H1 (cell line): ENCODE data around the gene KCNB1. TPM values are rescaled to one million over a fixed set of nuclear protein-coding genes. Genes with fewer than 3 reads are reported as not detected.

Experiments used
- CTCF ChIA-PET: fragments of 300-600 bp; sonication (Branson Sonifier 250); formaldehyde crosslinking; loops from one replicate; lab custom pipeline; 2021; ENCODE audit not compliant: partially characterized antibody; lab: Charles Lee
- POLR2A ChIA-PET: fragments of 300-600 bp; sonication (Branson Sonifier 250); formaldehyde crosslinking; loops from one replicate; lab custom pipeline; 2021; ENCODE audit warnings: inconsistent platforms; ENCODE audit not compliant: partially characterized antibody; lab: Charles Lee
- DNase-seq, 2 experiments: peaks; one replicate each; pipeline versions ENCODE4 v3.0.0 to v3.0.0-alpha.2; 2010 to 2022; ENCODE audit warnings: low spot score in 2 of 2, low read depth in 1 of 2, mixed read lengths in 1 of 2
- FAIRE-seq: peaks from 2 replicates; lab custom pipeline; 2011; peaks lifted over from hg19 to GRCh38; lab: Jason Lieb, UNC
- H2AFZ ChIP-seq: 2 replicates; pipeline ENCODE4 v1.8.1; 2012; ENCODE audit warnings: low read length, inconsistent platforms
- H2AK5ac ChIP-seq: 2 replicates; pipeline ENCODE4 v1.6.1; 2013; ENCODE audit warnings: low read depth, low read length
- H2BK120ac ChIP-seq: replicated peaks from 2 replicates; pipeline ENCODE3; 2013; ENCODE audit warnings: low read depth, low read length, inconsistent platforms
- H2BK12ac ChIP-seq: 2 replicates; pipeline ENCODE4 v1.6.1; 2013; ENCODE audit warnings: low read depth, low read length
- H2BK15ac ChIP-seq: 2 replicates; pipeline ENCODE4 v1.6.1; 2013; ENCODE audit warnings: low read length
- H2BK20ac ChIP-seq: 2 replicates; pipeline ENCODE4 v1.6.1; 2013; ENCODE audit warnings: low read length
- H2BK5ac ChIP-seq: 2 replicates; pipeline ENCODE4 v1.6.1; 2013; ENCODE audit warnings: low read depth, low read length
- H3K14ac ChIP-seq: 2 replicates; pipeline ENCODE4 v1.6.1; 2013; ENCODE audit warnings: inconsistent platforms; ENCODE audit not compliant: insufficient read length
- H3K18ac ChIP-seq: 2 replicates; pipeline ENCODE4 v1.6.1; 2013; ENCODE audit warnings: low read length; ENCODE audit errors: extremely low read depth
- H3K23ac ChIP-seq: 2 replicates; pipeline ENCODE4 v1.6.1; 2013; ENCODE audit warnings: inconsistent platforms; ENCODE audit not compliant: insufficient read length
- H3K23me2 ChIP-seq: 2 replicates; pipeline ENCODE4 v1.6.1; 2013; ENCODE audit warnings: low read depth, low read length
- H3K27ac ChIP-seq: 2 replicates; pipeline ENCODE4 v1.6.1; 2011; ENCODE audit warnings: low read depth, low read length, inconsistent platforms
- H3K27me3 ChIP-seq, 4 experiments: replicated peaks in 1 of 4; 1 replicate in 1 of 4; 2 replicates in 3 of 4; pipeline versions ENCODE4 v1.6.1 to v1.8.1; 2011 to 2013; ENCODE audit warnings: low read length in 3 of 4, mild to moderate bottlenecking in 3 of 4, inconsistent platforms in 2 of 4, mixed read lengths in 2 of 4, moderate library complexity in 1 of 4; ENCODE audit not compliant: control insufficient read depth in 3 of 4, insufficient read depth in 3 of 4; ENCODE audit errors: extremely low read depth in 1 of 4
- H3K36me3 ChIP-seq, 4 experiments: 2 replicates each; pipeline versions ENCODE4 v1.6.1 to v1.8.1; 2011 to 2013; ENCODE audit warnings: mild to moderate bottlenecking in 4 of 4, low read length in 3 of 4, moderate library complexity in 2 of 4, control low read depth in 1 of 4, inconsistent platforms in 1 of 4; ENCODE audit not compliant: insufficient read depth in 4 of 4, control insufficient read depth in 2 of 4
- H3K4ac ChIP-seq: replicated peaks from 2 replicates; pipeline ENCODE3; 2013; ENCODE audit warnings: low read length, low read depth, mixed read lengths, inconsistent platforms; ENCODE audit not compliant: insufficient read length
- H3K4me1 ChIP-seq, 4 experiments: replicated peaks in 1 of 4; 1 replicate in 1 of 4; 2 replicates in 3 of 4; pipeline versions ENCODE4 v1.6.1 to v1.8.1; 2011 to 2013; ENCODE audit warnings: low read length in 3 of 4, inconsistent platforms in 2 of 4, mixed read lengths in 1 of 4; ENCODE audit not compliant: insufficient read depth in 4 of 4, control insufficient read depth in 3 of 4
- H3K4me2 ChIP-seq, 2 experiments: 2 replicates each; pipeline versions ENCODE4 v1.6.1 to v1.8.1; 2011 to 2013; ENCODE audit warnings: low read depth in 2 of 2, low read length in 2 of 2, control low read depth in 1 of 2, inconsistent platforms in 1 of 2, mild to moderate bottlenecking in 1 of 2; ENCODE audit not compliant: insufficient read depth in 1 of 2
- H3K4me3 ChIP-seq, 4 experiments: fragments of 200-600, 300-600 bp in 1 of 4; sonication (generic), shearing (Covaris generic), sonication (Bioruptor Twin) in 1 of 4; 2 replicates each; pipeline versions ENCODE4 v1.5.1 to v1.8.1; 2011 to 2016; ENCODE audit warnings: low read length in 4 of 4, low read depth in 3 of 4, control low read depth in 2 of 4, inconsistent platforms in 2 of 4, mild to moderate bottlenecking in 2 of 4, mixed read lengths in 1 of 4, moderate library complexity in 1 of 4; ENCODE audit not compliant: insufficient read depth in 2 of 4; ENCODE audit errors: extremely low read depth in 1 of 4
- H3K56ac ChIP-seq: replicated peaks from 2 replicates; pipeline ENCODE3; 2013; ENCODE audit warnings: low read depth, mild to moderate bottlenecking, mixed read lengths, low read length, inconsistent platforms; ENCODE audit not compliant: insufficient read length
- H3K79me1 ChIP-seq: 2 replicates; pipeline ENCODE4 v1.6.1; 2013; ENCODE audit warnings: low read depth, low read length, control low read depth
- H3K79me2 ChIP-seq, 2 experiments: 2 replicates each; pipeline versions ENCODE4 v1.6.1 to v1.8.1; 2012 to 2013; ENCODE audit warnings: low read length in 2 of 2, mild to moderate bottlenecking in 2 of 2, inconsistent platforms in 1 of 2; ENCODE audit not compliant: insufficient read depth in 2 of 2, control insufficient read depth in 1 of 2
- H3K9ac ChIP-seq, 4 experiments: replicated peaks in 1 of 4; 1 replicate in 1 of 4; 2 replicates in 3 of 4; pipeline versions ENCODE4 v1.6.1 to v1.8.1; 2011 to 2013; ENCODE audit warnings: low read depth in 3 of 4, low read length in 3 of 4, control low read depth in 2 of 4, mild to moderate bottlenecking in 2 of 4, moderate library complexity in 2 of 4, inconsistent platforms in 1 of 4; ENCODE audit errors: extremely low read depth in 1 of 4
- H3K9me3 ChIP-seq, 2 experiments: 2 replicates each; pipeline versions ENCODE4 v1.6.1 to v1.8.1; 2012 to 2013; ENCODE audit warnings: mild to moderate bottlenecking in 2 of 2, moderate library complexity in 2 of 2, control low read depth in 1 of 2, inconsistent platforms in 1 of 2, low read depth in 1 of 2, low read length in 1 of 2, mixed read lengths in 1 of 2; ENCODE audit not compliant: insufficient read depth in 2 of 2
- H4K20me1 ChIP-seq, 2 experiments: replicated peaks in 1 of 2; 2 replicates each; pipeline versions ENCODE3 to v1.8.1; 2011 to 2013; ENCODE audit warnings: inconsistent platforms in 2 of 2, low read length in 2 of 2, mild to moderate bottlenecking in 1 of 2; ENCODE audit not compliant: insufficient read depth in 2 of 2, control insufficient read depth in 1 of 2
- H4K5ac ChIP-seq: 2 replicates; pipeline ENCODE4 v1.6.1; 2013; ENCODE audit warnings: low read length, low read depth, mixed read lengths, inconsistent platforms; ENCODE audit not compliant: insufficient read length
- H4K8ac ChIP-seq: 2 replicates; pipeline ENCODE4 v1.8.0; 2013; ENCODE audit warnings: mild to moderate bottlenecking, moderate library complexity, low read length, inconsistent platforms; ENCODE audit not compliant: insufficient read depth; ENCODE audit errors: extremely low read depth
- H4K91ac ChIP-seq: replicated peaks from 2 replicates; pipeline ENCODE3; 2013; ENCODE audit warnings: low read length, mixed read lengths, inconsistent platforms; ENCODE audit not compliant: insufficient read length
- ASH2L ChIP-seq: fragments of 200-600, 300-600 bp; sonication (generic); IDR thresholded peaks from one replicate; pipeline ENCODE4 v1.7.1; 2017; ENCODE audit warnings: low read length
- MAX ChIP-seq: IDR thresholded peaks from 2 replicates; pipeline ENCODE4 v1.6.1; 2012; ENCODE audit warnings: inconsistent platforms
- RBBP5 ChIP-seq: IDR thresholded peaks from 2 replicates; pipeline ENCODE4 v1.7.1; 2012; ENCODE audit warnings: low read depth, mild to moderate bottlenecking, inconsistent platforms, low read length, moderate library complexity, borderline replicate concordance
- SP1 ChIP-seq: IDR thresholded peaks from 2 replicates; pipeline ENCODE4 v1.6.1; 2011; ENCODE audit warnings: low read depth, low read length
- WGBS, 2 experiments: shearing (Covaris generic) in 1 of 2; methylation state at CpG; one replicate each; pipeline versions ENCODE4 v1.1.6 to v1.1.7; 2013 to 2015; ENCODE audit warnings: low lambda C conversion rate in 2 of 2, mixed read lengths in 2 of 2, inconsistent platforms in 1 of 2, low coverage in 1 of 2, missing lambda C conversion rate in 1 of 2; ENCODE audit not compliant: insufficient replicate concordance in 2 of 2, insufficient coverage in 1 of 2, insufficient read length in 1 of 2; ENCODE audit errors: extremely low coverage in 1 of 2, missing lambda C conversion rate in 1 of 2; 5-methylcytosine and 5-hydroxymethylcytosine counted together
- polyA plus RNA-seq, 7 experiments: library from polyadenylated mRNA; depleted of rRNA in 3 of 7; stranded (reverse) in 5 of 7; unstranded in 2 of 7; fragments of >200 nt in 5 of 7; fragments of 200-250 nt in 2 of 7; gene quantifications; 1 replicate in 5 of 7; 2 replicates in 1 of 7; 4 replicates in 1 of 7; pipeline versions ENCODE4 v1.2.1 to v1.2.3, GENCODE V29; 2011 to 2013; ENCODE audit warnings: missing spikeins in 2 of 7, mixed read lengths in 2 of 7
- total RNA-seq: library from RNA; stranded (reverse); fragmentation: NEBNext Ultra II Directional; extraction: Animal tissue kit (Norgen Biotek cat#: 25700); gene quantifications from 2 replicates; pipeline ENCODE4 v1.2.1, GENCODE V29; 2021

KCNB1 gene
- total and polyA plus RNA-seq, 2 of the 8 experiments (the other 6 are each of a cell fraction or from before 2014, with no cell fraction given): 0.58 to 0.67 TPM

- no peak overlapping the region for H4K8ac ChIP-seq
- no peak for FAIRE-seq
- H3K23ac ChIP-seq: no peak overlapping the region
- no peak overlapping the region for H4K5ac ChIP-seq
- no peaks in the 10 kb centered on the region for H3K79me1 ChIP-seq
- TF ChIP-seq RBBP5 (peak; percentile 73; the same call in 1 of the 2 replicates), MAX (no peak), ASH2L (peak; percentile 38), SP1 (0 out of 2 replicates have a peak, but pooled peaks have one; percentile 10)
- TF ChIP-seq, all 59 proteins: peak for 3
- peak overlapping the region in 1 of 4 experiments; percentile 13; a peak in 1 of 7 replicates for H3K9ac ChIP-seq
- DNase-seq: peak in 1 of 2 experiments; percentile 59
- no peaks in the 10 kb centered on the region for H3K9me3 ChIP-seq
- H3K4me2 ChIP-seq: peak overlapping the region; percentile 60 to 63
- H3K36me3 ChIP-seq: no peaks in the 10 kb centered on the region
- no peaks in the 10 kb centered on the region for H3K23me2 ChIP-seq
- peaks cover 2 to 8% (median 4%) of the 10 kb centered on the region in 4 experiments; a peak in 4 of 7 replicates for H3K4me1 ChIP-seq
- no peaks in the 10 kb centered on the region for H3K79me2 ChIP-seq
- H2BK120ac ChIP-seq: no peak overlapping the region
- ChIA-PET POLR2A (interaction anchor here (0.6 to 1.2 kb wide), 2 partner anchors 42 to 43 kb away, joined by 3 read pairs; no protein-coding TSS in a partner anchor), CTCF (interaction anchor here (0.6 to 7.2 kb wide), 9 partner anchors 25 to 225 kb away, joined by 3 to 70 read pairs (median 5); partner anchors contain the start of gene KCNB1)
- H2AK5ac ChIP-seq: no peak overlapping the region
- no peaks in the 10 kb centered on the region for H3K27me3 ChIP-seq
- no peaks in the 10 kb centered on the region for H4K20me1 ChIP-seq
- H3K56ac ChIP-seq: no peak overlapping the region
- no peak overlapping the region for H3K27ac ChIP-seq
- peak overlapping the region; percentile 12; the same call in 1 of the 2 replicates for H2BK5ac ChIP-seq
- H3K4ac ChIP-seq: no peak overlapping the region
- H2BK15ac ChIP-seq: peak overlapping the region; percentile 8; the same call in 1 of the 2 replicates
- peak overlapping the region in 2 of 4 experiments; percentile 11 to 34; a peak in 2 of 8 replicates for H3K4me3 ChIP-seq
- H3K14ac ChIP-seq: no peak overlapping the region
- peak overlapping the region; percentile 62; the same call in 1 of the 2 replicates for H3K18ac ChIP-seq
- H2BK12ac ChIP-seq: no peak overlapping the region
- no peak overlapping the region for H2BK20ac ChIP-seq
- 23% methylated on average over 3 of the region's 6 CpGs; no CpG with 5 or more reads in 1 of the 2 experiments for WGBS, 2 experiments
- H2AFZ ChIP-seq: peak overlapping the region; percentile 47; the same call in 1 of the 2 replicates
- H4K91ac ChIP-seq: no peak overlapping the region
These were observed 102.1 kb downstream of the KCNB1 start for GRCh38 chr20:49380337-49380780.
